Astrocyte (in vitro differentiated cells and primary cell): ENCODE data around the gene VWA2.

Source experiments
- CTCF ChIP-seq: IDR thresholded peaks from 2 replicates; pipeline ENCODE4 v1.5.1; 2011; ENCODE audit warnings: low read depth, mild to moderate bottlenecking, inconsistent platforms, low read length, moderate library complexity; ENCODE audit not compliant: insufficient read depth
- EZH2 ChIP-seq: IDR thresholded peaks from 2 replicates; pipeline ENCODE4 v1.6.1; 2012; ENCODE audit warnings: mild to moderate bottlenecking, low read length, inconsistent platforms; ENCODE audit not compliant: insufficient read depth

GRCh38 chr10:114291076-114291475 lies 52.0 kb downstream of the VWA2 start:
- TF ChIP-seq CTCF (no peak), EZH2 (no peak)
